Endothelial cell of umbilical vein (primary cell): Measurements from ENCODE around the gene NT5M.

Source experiments
- CTCF ChIP-seq, 2 donors: IDR thresholded peaks; 1 replicate in 1 of 2; 2 replicates in 1 of 2; pipeline ENCODE4 v1.5.1; 2011; ENCODE audit warnings: low read length in 2 of 2, mild to moderate bottlenecking in 2 of 2, moderate library complexity in 2 of 2, control low read depth in 1 of 2, inconsistent platforms in 1 of 2, low read depth in 1 of 2; ENCODE audit not compliant: insufficient read depth in 1 of 2; ENCODE audit errors: extremely low read depth in 1 of 2
- EZH2 ChIP-seq: IDR thresholded peaks from 2 replicates; pipeline ENCODE4 v1.6.1; 2012; ENCODE audit warnings: borderline replicate concordance, low read depth, mild to moderate bottlenecking, moderate library complexity, low read length, inconsistent platforms; ENCODE audit not compliant: severe bottlenecking
- FOS ChIP-seq: IDR thresholded peaks from 2 replicates; pipeline ENCODE4 v1.6.1; 2011; ENCODE audit warnings: mild to moderate bottlenecking, low read length, moderate library complexity, borderline replicate concordance; ENCODE audit not compliant: insufficient read depth
- GATA2 ChIP-seq: IDR thresholded peaks from 2 replicates; pipeline ENCODE4 v1.7.0; 2011; ENCODE audit warnings: low read depth, mild to moderate bottlenecking, moderate library complexity, mixed read lengths, low read length; ENCODE audit not compliant: insufficient read length, insufficient read depth
- MYC ChIP-seq: IDR thresholded peaks from one replicate; pipeline ENCODE4 v1.6.1; 2011; ENCODE audit warnings: mild to moderate bottlenecking, low read depth, low read length
- POLR2A ChIP-seq: IDR thresholded peaks from 2 replicates; pipeline ENCODE4 v1.6.1; 2012; ENCODE audit warnings: low read depth, mild to moderate bottlenecking, control low read depth, low read length
- POLR2AphosphoS5 ChIP-seq: IDR thresholded peaks from 2 replicates; pipeline ENCODE4 v1.6.1; 2012; ENCODE audit warnings: low read depth, mild to moderate bottlenecking, control low read depth, low read length, moderate library complexity; ENCODE audit not compliant: insufficient read depth
- TF ChIP-seq, protein P1 (sequence below): IDR thresholded peaks from 2 replicates; pipeline ENCODE4 v1.6.1; 2011; ENCODE audit not compliant: insufficient read depth, insufficient read length

GRCh38 chr17:17388657-17389496 lies 85.7 kb downstream of the NT5M start:
- TF ChIP-seq GATA2 (no peak), EZH2 (no peak), CTCF (IDR thresholded peaks at IDR 0.05; ENCODE audit: extremely low read depth in 1 of 2, insufficient read depth in 1 of 2, low read depth in 1 of 2, low read length in 2 of 2) (no peak), FOS (no peak), POLR2A (no peak), MYC (no peak), POLR2AphosphoS5 (no peak)
- TF ChIP-seq, protein P1, sequence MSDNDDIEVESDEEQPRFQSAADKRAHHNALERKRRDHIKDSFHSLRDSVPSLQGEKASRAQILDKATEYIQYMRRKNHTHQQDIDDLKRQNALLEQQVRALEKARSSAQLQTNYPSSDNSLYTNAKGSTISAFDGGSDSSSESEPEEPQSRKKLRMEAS, result no peak
